ENCODE measurements around the gene TERB2.
"Not testable (repeated sequence)": the region's sequence is repeated elsewhere in the genome, so short reads cannot be mapped to it uniquely, and the experiment has no call there.

The TERB2 gene

GRCh38 chr15:44956388-44956787, at the start of gene TERB2:
Gene TERB2 (plus strand): TSS chr15:44956687. CDS start chr15:44956719, 32 bp downstream.
- DNase-seq (ENCODE audit: low read depth) = no peak

GRCh38 chr15:44909423-44909822, 47.1 kb upstream of the TERB2 start:
- no peak for DNase-seq (ENCODE audit: low read depth)

GRCh38 chr15:44910981-44911625, 45.4 kb upstream of the TERB2 start:
- no peak for DNase-seq (ENCODE audit: low read depth)

- DNase-seq (ENCODE audit: low read depth) = not testable (repeated sequence)
Observed at GRCh38 chr15:44912186-44912585, 44.3 kb upstream of the TERB2 start.

- not testable (repeated sequence) for DNase-seq (ENCODE audit: low read depth)
Observed at GRCh38 chr15:44912974-44913448, 43.5 kb upstream of the TERB2 start.

GRCh38 chr15:44918136-44918535, 38.4 kb upstream of the TERB2 start:
- no peak for DNase-seq (ENCODE audit: low read depth)

- DNase-seq (ENCODE audit: low read depth) = not testable (repeated sequence)
Observed at GRCh38 chr15:44928658-44929057, 27.8 kb upstream of the TERB2 start.

GRCh38 chr15:44930283-44930682, 26.2 kb upstream of the TERB2 start:
- DNase-seq (ENCODE audit: low read depth) = not testable (repeated sequence)

- not testable (repeated sequence) for DNase-seq (ENCODE audit: low read depth)
Observed at GRCh38 chr15:44958302-44958701, 1.8 kb downstream of the TERB2 start.

GRCh38 chr15:44968475-44968874, 12.0 kb downstream of the TERB2 start:
- DNase-seq (ENCODE audit: low read depth) = no peak

GRCh38 chr15:44971036-44971435, 14.5 kb downstream of the TERB2 start:
- no peak for DNase-seq (ENCODE audit: low read depth)

GRCh38 chr15:44976183-44976582, 19.7 kb downstream of the TERB2 start:
- not testable (repeated sequence) for DNase-seq (ENCODE audit: low read depth)

GRCh38 chr15:44977781-44978180, 21.3 kb downstream of the TERB2 start:
- DNase-seq (ENCODE audit: low read depth) = not testable (repeated sequence)

GRCh38 chr15:44979617-44980339, 23.3 kb downstream of the TERB2 start:
- not testable (repeated sequence) for DNase-seq (ENCODE audit: low read depth)

GRCh38 chr15:44984144-44984543, 27.7 kb downstream of the TERB2 start:
- DNase-seq (ENCODE audit: low read depth) = not testable (repeated sequence)

GRCh38 chr15:44986346-44987055, 30.0 kb downstream of the TERB2 start:
- not testable (repeated sequence) for DNase-seq (ENCODE audit: low read depth)

- DNase-seq (ENCODE audit: low read depth) = not testable (repeated sequence)
Observed at GRCh38 chr15:44987711-44988110, 31.2 kb downstream of the TERB2 start.

- DNase-seq (ENCODE audit: low read depth) = not testable (repeated sequence)
Observed at GRCh38 chr15:44988184-44988869, 31.8 kb downstream of the TERB2 start.

- not testable (repeated sequence) for DNase-seq (ENCODE audit: low read depth)
Observed at GRCh38 chr15:44988870-44989219, 32.4 kb downstream of the TERB2 start.

- DNase-seq (ENCODE audit: low read depth) = not testable (repeated sequence)
Observed at GRCh38 chr15:44997632-44998031, 41.1 kb downstream of the TERB2 start.

- DNase-seq (ENCODE audit: low read depth) = no peak
Observed at GRCh38 chr15:44999105-44999504, 42.6 kb downstream of the TERB2 start.

- not testable (repeated sequence) for DNase-seq (ENCODE audit: low read depth)
Observed at GRCh38 chr15:45001180-45001579, 44.7 kb downstream of the TERB2 start.
